ENCODE data around the gene NCOA1. TPM values are rescaled to one million over a fixed set of nuclear protein-coding genes. Genes with fewer than 3 reads are reported as not detected.

NCOA1 gene
- total and polyA plus RNA-seq, 12 donors, result 8.6 to 36.7 (median 32.0) TPM

DNA sequence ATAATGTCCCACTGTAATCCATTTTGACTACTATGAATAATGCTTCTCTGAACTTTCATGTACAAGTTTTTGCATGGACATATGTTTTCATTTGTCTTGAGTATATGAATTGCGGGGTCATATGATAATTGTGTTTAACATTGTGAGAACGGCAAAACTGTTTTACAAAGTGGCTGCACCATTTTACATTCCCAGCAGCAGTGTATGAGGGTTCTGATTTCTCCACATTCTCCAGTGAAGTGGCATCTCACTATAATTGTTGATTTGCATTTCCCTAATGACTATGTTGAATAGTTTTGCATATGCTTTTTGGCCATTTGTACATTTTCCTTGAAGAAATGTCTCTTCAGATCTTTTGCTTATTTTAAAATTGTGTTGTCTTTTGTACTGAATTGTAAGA, 20.1 kb downstream of the NCOA1 start:
- intact Hi-C loops (cut with DNase I), result no loop called here
- no peak for ATAC-seq
- Histone ChIP-seq H3K4me3 (no peak overlapping the region), H3K27me3 (no peaks in the 10 kb centered on the region), H3K36me3 (no peaks in the 10 kb centered on the region), H3K9me3 (no peaks in the 10 kb centered on the region), H3K27ac (no peak overlapping the region), H3K4me1 (peaks cover 5 to 90% (median 70%) of the 10 kb centered on the region in 9 donors)
- 76 to 77% methylated on average over 2 of the region's 2 CpGs for WGBS, 2 donors
- TF ChIP-seq, protein P1, sequence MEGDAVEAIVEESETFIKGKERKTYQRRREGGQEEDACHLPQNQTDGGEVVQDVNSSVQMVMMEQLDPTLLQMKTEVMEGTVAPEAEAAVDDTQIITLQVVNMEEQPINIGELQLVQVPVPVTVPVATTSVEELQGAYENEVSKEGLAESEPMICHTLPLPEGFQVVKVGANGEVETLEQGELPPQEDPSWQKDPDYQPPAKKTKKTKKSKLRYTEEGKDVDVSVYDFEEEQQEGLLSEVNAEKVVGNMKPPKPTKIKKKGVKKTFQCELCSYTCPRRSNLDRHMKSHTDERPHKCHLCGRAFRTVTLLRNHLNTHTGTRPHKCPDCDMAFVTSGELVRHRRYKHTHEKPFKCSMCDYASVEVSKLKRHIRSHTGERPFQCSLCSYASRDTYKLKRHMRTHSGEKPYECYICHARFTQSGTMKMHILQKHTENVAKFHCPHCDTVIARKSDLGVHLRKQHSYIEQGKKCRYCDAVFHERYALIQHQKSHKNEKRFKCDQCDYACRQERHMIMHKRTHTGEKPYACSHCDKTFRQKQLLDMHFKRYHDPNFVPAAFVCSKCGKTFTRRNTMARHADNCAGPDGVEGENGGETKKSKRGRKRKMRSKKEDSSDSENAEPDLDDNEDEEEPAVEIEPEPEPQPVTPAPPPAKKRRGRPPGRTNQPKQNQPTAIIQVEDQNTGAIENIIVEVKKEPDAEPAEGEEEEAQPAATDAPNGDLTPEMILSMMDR (IDR thresholded peaks at IDR 0.05), result no peak
- DNase-seq, result no peak

DNA sequence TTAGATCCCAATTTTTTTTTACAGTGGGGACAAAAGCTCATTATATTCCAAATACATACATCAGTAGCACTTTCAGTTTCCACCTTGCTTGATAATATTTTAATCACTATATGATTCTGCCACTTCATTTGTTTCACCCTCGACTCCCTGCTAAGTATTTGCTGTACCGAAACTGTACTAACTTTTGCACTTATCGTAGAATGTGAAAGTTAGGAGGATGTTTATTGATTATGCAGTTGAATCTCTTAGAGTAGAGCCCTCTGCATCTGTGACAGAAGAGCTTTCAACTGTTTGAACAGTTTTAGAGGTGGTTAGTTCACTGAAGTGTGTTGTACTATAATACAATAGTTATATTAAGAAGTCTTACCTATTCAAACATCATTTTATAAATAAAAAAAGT, 20.8 kb downstream of the NCOA1 start:
- Histone ChIP-seq H3K27ac (peak overlapping the region in 6 of 10 donors; percentile 3 to 60 (median 7)), H3K36me3 (no peaks in the 10 kb centered on the region), H3K9me3 (no peaks in the 10 kb centered on the region), H3K4me3 (peak overlapping the region in 2 of 10 donors; percentile 8 to 9), H3K4me1 (peaks cover 5 to 83% (median 63%) of the 10 kb centered on the region in 9 donors), H3K27me3 (no peaks in the 10 kb centered on the region)
- WGBS, 2 donors, result 47 to 54% methylated on average over 3 of the region's 3 CpGs
- ATAC-seq, result no peak
- intact Hi-C loops (cut with DNase I), result no loop called here
- DNase-seq, result no peak
- TF ChIP-seq, protein P1 (IDR thresholded peaks at IDR 0.05), result no peak

DNA sequence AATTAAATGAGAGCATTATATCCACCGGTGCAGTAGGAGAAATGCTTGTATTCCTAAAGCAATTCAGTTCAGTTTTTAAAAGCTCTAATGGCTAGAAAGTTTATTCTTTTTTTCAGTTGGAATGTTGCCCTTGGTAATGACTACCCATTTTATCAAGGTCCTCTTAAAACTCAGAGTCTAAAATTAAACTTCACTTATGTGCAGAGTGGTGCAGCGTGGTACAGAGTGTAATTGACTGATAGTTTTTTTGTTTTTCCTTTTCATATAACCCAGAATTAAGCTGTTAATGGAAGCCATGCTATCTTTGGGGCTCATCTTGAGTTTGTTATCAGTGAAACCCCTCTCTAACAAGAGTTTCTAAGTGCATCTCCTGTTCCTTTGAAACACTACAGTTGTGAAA, 21.4 kb downstream of the NCOA1 start:
- WGBS, 2 donors, result 25 to 29% methylated on average over 2 of the region's 2 CpGs
- H3K4me3 ChIP-seq, result peak overlapping the region in 6 of 10 donors; percentile 3 to 18 (median 8)

DNA sequence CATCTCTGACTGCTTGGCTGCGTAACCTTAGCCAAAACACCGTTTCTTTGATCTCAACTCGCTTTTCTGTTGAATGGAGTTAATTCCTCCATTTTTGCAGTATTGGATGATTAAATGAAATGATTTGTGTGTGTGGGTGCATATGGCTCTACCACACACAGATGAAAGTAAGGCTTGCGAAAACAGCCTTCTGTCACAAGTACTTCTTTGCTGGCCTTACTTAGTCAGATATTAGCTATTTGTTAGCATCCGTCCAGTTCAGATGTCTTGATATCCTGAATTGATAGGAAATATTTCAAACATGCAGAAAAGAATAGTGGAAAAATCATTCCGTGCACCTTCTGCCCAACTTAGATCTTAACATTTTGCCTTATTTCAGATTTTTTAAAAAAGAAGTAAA, 21.8 kb downstream of the NCOA1 start:
- Histone ChIP-seq H3K36me3 (no peaks in the 10 kb centered on the region), H3K4me1 (peaks cover 5 to 82% (median 63%) of the 10 kb centered on the region in 9 donors), H3K4me3 (peak overlapping the region in 6 of 10 donors; percentile 3 to 18 (median 8)), H3K9me3 (no peaks in the 10 kb centered on the region), H3K27ac (peak overlapping the region in 3 of 10 donors; percentile 18 to 60 (median 35)), H3K27me3 (no peaks in the 10 kb centered on the region)
- 54 to 59% methylated on average over 6 of the region's 6 CpGs for WGBS, 2 donors
- DNase-seq, result no peak
- TF ChIP-seq, protein P1 (IDR thresholded peaks at IDR 0.05), result no peak
- peak in 1 of 8 donors; percentile 17 for ATAC-seq
- intact Hi-C loops (cut with DNase I), result no loop called here

More for the DNA sequence above, 21.4 kb downstream of the NCOA1 start:
- Histone ChIP-seq H3K36me3 (no peaks in the 10 kb centered on the region), H3K27ac (peak overlapping the region in 6 of 10 donors; percentile 5 to 60 (median 20)), H3K27me3 (no peaks in the 10 kb centered on the region), H3K9me3 (no peaks in the 10 kb centered on the region), H3K4me1 (peaks cover 5 to 82% (median 63%) of the 10 kb centered on the region in 9 donors)
- intact Hi-C loops (cut with DNase I), result no loop called here
- TF ChIP-seq, protein P1 (IDR thresholded peaks at IDR 0.05), result no peak
- no peak for DNase-seq
- peak in 5 of 8 donors; percentile 36 to 66 (median 60) for ATAC-seq
